Dermis blood vessel endothelial cell (primary cell): Measurements from ENCODE around the gene DUSP8. TPM values are rescaled to one million over a fixed set of nuclear protein-coding genes. Genes with fewer than 3 reads are reported as not detected.

Source experiments
- DNase-seq: peaks from one replicate; pipeline ENCODE4 v3.0.0; 2010
- total RNA-seq: library from RNA; depleted of rRNA; stranded (reverse); fragments of >200 nt; gene quantifications from 2 replicates; pipeline ENCODE4 v1.2.3, GENCODE V29; 2014

Gene DUSP8
- total RNA-seq, 1 donor from 2014 or later = 1.2 TPM

DNA sequence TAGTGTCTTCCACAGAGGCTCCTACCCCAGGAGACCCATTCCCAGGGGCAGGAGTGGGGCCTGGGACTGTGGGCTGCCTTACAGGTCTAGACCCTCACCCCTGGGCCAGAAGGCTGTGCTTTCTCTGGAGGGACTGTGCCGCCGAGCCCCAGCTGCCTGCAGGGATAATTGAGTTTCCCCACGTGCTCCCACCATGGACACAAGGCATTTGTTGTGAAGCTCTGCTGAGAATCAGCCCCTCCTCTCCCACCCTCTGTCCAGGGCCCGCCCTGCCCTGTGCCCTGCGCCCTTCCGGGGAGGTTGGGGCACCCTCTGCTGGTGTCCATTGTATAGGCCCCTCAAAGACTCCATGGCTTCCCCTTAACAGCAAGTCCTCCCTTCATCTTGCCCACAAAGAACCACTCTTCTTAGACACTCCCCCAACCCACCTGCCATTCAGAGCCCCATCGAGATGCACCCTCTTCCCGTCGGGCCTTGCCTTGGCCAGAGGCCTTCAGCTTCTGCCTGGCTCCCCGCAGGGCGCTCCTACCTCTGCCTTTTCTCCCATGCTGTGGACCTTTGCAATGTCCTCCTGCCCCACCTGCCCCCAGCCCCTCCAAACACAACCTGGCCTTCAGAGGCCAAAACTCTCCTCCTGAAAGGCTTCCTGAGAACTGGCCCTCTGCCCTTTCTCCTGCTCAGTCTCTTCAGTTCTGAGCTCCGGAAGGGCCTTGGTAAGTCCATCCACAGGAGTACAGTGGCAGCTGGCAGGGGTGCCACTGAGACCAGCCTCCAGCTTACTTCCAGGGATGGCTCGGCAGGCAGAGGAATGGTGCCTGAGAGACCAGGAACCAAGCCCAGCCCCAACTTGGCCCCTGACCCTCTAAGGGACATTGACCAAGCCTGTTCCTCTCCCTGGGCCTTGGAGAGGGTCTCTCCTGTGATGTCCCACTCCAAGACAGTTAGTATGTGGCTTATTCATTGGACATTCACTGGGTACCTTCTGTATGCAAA, 22.4 kb downstream of the DUSP8 start:
- DNase-seq = no peak

DNA sequence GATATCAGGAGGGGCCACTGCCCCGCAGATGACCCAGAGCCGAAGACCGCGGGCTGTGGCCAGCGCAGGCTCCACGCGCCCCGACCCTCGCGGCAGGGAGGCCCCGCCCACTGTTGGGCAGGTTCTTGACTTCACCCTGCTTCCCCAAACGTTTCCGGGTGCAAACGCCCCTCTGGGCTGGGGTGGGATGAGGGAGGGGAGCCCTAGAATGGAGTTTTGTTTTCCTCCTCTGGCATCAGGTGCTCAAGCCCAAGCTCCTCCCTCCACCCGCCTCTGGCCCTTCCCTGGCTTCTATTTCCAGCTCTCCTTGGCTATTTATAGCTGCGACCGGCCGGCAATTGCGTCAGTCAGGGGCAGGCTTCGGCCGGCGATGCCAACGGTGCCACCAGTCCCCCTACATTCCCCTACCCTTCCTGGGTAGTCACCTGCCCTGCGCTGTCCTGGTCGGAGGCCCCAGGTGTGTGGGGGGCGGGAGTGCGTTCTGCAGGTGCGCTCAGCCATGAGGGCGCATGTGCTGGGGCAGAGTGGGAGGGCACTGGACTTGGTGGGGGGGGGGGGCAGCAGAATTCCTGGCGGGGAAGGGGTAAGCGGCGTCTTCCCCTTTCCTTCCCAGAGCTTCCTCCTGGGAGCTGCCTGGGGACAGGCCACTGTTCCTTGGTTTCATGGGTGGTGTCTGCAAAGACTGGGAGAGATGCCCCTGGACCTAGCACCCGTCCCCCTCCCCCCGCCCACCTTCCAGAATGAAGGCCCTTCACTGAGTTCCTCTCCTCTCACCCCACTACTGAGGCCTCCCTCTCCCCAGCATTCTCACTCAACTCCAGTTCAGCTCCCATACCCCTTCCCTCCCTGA, 23.6 kb downstream of the DUSP8 start:
- peak; percentile 39 for DNase-seq

- no peak for DNase-seq
Observed at GRCh38 chr11:1547467-1548098, 24.5 kb downstream of the DUSP8 start.

DNA sequence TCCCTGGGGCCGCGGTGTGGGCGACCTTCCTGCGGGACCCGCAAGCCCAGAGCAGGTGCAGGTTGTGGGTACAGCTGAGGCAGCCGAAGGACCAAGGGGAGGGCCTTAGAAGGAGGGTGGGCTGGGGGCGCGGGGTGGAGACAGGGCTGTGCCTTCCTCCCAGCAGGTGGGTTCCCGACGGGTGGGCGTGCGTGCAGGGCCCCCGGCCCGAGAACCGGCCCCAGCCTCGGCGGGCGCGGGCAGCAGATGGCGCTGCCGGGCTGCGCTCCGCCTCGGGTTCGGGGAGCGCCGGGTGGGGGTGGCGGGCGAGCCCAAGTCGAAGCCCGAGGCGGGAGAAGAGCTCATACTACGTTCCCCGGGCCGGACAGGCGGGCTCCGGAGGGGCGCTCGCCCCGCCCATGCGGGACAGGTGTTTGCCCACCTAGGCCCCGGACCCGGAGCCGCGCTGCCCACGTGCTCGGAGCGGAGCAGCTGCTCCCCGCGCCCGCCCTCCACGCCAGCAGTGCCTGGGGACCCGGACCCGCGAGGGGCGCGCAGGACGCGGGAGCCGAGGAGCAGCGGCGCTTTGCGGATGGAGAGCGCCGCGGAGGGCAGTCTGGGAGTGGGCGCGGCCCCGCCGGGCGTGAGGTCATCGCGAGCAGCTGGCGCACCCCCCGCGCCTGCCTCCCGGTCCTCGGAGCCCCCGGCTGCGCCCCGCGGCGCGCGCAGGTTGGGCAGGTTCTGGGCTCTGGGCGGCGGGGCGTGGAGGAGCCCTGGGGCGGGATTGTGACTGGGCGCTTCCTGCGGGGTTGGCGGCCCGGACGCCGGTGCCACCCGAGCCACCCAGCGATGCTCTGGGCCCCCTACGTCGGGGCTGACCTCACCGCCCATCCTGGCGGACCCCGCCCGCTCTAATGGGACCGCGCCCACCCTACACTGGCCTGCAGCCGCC, 25.3 kb downstream of the DUSP8 start:
- peak; percentile 54 for DNase-seq

DNA sequence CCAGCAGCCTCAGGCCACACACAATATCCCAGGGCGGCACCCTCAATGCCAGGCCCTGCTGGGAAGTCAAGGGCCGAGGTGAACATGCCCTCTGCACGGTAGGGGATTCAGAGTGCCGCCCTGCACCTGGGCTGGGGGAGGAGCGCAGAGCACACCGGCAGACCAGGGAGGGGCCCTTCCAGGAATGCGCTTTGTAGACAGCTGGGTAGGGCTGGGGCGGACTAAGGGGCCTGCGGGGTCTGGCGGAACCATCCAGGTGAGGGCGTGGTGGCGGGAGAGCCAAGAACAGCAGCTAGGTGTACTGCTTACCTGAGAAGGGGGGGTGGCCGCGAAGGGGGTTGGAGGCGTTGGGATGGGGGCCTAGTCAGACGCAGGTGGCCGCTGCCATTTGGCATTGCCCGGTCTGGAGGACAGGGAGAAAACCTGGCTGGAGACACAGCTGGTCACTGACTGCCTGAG, 26.0 kb downstream of the DUSP8 start:
- DNase-seq = no peak

DNA sequence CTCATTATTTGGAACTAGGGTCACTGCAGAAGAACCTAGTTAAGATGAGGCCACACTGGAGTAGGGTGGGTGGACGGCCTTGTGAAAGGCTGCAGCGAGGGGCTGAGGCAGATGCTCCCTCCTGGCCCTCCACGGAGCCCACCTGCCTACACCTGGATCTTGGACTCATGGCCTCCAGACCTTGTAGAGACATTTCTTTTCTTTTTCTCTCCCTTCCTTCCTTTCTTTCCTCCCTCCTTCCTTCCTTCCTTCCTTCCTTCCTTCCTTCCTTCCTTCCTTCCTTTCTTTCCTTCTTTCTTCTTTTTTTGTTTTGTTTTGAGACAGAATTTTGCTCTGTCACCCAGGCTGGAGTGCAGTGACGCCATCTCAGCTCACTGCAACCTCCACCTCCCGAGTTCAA, 26.6 kb downstream of the DUSP8 start:
- no peak for DNase-seq

- DNase-seq = no peak
Observed at GRCh38 chr11:1544536-1544935, 27.5 kb downstream of the DUSP8 start.

DNA sequence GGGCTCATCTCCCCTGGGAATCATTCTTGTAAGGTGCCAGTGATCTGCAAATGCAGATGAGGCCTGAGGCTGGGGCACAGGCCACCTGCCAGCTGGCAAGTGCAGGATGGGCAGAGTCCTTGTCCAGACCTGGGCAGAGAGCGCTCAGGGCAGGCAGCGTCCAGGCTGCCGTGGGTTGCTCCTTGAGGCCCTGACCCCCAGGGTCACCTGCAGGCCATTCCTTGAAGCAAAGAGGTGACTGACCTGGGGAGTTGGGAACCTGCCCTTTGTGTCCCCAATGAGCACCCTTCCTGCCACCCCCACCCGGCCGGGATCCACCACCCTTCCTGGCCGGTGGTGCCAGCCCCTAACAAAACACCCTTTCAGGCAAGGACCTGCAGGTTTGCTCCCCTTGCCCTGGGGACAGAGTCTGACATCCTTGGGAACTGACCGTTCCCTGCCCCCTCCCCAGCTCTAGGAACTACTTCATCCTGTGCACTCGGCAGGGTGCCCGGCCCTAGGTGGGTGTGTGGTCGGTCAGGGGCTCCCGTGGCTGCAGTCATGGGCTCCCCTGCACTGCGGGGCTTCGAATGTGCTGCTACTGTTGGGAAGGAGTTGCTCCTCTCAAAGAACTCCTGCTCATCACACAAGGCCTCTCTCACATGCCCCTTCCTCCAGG, 28.3 kb downstream of the DUSP8 start:
- no peak for DNase-seq

DNA sequence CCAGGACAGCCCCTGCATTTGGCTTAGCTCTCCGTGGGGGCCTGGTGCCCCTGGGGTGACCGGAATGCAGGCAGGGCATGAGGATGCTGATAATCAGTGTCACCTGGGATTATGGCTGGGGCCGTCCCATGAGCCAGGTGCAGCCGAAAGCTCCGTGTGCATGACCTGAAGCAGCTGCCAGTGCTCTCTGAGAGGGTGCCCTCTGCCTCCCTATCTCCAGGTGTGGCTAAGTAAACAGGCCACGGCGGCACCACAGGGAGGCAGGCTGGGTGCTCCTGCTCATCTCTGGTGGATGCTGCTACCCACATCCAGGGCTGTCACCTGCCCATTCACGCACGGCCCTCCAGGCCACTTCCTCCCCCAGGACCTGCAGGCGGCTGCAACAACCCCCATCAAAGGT, 29.8 kb downstream of the DUSP8 start:
- DNase-seq = no peak

DNA sequence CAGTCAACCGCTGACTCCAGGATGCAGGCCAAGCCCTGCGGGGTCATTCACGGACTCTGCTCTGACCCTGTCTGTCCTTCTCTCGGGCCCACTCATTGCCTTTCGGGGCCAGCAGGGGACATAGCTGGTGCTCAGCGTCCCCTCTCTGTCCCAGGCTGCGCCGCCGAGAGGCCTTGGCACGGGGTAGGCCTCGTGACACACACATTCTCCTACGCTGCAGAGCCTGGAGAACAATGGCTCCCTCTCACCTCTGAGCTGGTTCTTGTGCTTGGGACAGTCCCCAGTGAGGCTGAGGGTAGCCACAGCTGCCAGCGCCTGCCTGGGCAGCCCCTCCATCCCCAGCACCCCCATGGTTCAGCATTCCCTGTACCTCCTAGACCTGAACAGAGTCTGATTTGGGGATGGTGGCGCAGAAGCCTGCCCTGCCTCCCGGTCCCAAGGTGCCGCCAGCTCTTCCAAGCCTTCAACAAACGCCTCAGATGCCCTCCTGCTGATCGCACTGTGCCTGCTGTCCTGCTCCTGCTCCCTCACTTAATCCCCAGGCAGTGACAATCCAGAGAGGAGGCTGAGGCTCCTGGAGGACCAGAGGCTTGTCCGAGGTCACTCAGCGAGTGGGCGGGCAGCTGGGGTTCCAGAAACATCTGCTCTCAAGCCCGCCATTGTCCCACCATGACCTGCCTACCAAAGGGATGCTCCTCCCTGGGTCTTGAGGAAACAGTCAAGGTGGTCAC, 30.4 kb downstream of the DUSP8 start:
- DNase-seq = no peak

- no peak for DNase-seq
Observed at GRCh38 chr11:1540074-1540473, 32.0 kb downstream of the DUSP8 start.

DNA sequence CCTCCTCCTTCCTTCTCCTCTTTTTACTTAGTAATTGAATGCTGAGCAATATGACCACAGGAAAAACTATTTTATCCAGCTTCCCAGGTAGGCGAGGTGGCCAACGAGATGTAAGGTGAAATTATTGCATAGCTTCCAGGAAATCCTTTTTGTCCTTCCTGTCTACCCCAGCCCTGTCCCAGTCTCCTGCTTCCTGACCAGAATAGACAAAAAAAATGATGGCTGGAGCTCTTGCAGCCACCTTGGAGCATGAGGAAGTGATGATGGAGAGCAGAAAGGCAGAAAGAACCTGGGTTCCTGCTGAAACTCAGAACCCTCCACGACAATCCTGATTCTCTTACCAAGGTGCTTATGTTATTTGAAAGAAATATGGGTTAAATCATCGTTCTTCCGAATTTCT, 33.9 kb downstream of the DUSP8 start:
- no peak for DNase-seq

GRCh38 chr11:1536065-1536843, 35.8 kb downstream of the DUSP8 start:
- DNase-seq = peak; percentile 53

DNA sequence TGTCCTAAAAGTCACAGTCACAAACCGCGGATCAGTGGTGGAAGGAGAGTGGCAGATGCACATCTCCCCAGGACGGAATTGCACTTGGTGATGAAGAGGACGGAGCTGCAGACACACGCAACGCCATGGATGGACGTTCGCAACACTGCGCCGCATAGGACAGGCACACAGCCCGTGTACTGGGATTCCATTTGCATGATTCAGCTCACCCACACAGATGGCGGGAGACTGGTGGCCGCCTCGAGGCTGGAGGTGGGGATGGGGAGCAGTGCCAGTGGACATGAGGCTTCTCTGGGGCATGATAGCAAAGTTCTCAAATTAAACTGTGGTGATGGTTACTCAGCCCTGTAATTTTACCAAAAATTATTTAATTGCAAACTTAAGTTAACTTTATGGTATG, 37.4 kb downstream of the DUSP8 start:
- no peak for DNase-seq

GRCh38 chr11:1534171-1534570, 37.9 kb downstream of the DUSP8 start:
- no peak for DNase-seq

DNA sequence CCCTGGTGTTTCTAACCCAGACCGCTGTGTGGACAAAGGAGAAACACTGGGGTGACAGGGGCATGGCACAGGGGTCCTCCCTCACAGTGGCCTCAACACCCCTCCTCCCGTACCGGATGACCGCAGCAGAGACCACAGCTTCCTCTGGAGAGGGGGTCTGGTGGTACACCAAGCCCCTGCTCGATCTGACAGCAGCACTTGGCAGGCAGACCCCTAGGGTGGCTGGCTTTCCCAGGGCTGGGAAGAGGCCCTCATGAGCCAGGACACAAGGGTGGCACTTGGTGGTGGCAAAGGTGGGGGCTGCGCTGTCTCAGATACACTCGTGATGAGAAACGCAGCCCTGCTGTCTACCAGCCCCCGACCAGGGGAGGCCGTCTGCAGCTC, 38.7 kb downstream of the DUSP8 start:
- no peak for DNase-seq

GRCh38 chr11:1532606-1533341, 39.3 kb downstream of the DUSP8 start:
- no peak for DNase-seq

- DNase-seq = no peak
Observed at GRCh38 chr11:1532014-1532586, 40.0 kb downstream of the DUSP8 start.
